ENCODE measurements around the gene WASF2. TPM values are rescaled to one million over a fixed set of nuclear protein-coding genes. Genes with fewer than 3 reads are reported as not detected.
"Not testable (repeated sequence)": the region's sequence is repeated elsewhere in the genome, so short reads cannot be mapped to it uniquely, and the experiment has no call there.

WASF2 gene
- total RNA-seq, 1 donor from 2014 or later: 40.3 TPM

DNA sequence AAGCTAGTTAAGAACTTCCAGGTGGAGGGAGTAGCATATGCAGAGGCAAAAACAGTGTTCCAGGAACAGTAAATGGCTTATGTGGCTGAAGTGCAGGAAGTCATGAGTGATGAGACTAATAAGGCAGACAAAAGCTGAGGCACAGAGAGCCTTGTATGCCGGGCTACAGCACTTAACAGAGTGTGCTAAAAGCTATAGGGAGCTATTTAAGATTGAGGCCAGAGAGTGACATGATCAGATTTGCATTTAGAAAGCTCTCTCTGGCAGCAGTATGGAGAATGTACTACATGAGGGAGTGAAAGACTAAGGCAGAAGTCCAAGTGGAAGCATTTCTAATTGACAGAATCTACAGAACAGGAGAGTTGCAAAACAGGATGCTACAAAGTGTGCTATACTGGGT is 38.6 kb downstream of the WASF2 start:
- DNase-seq: peak; percentile 39

DNA sequence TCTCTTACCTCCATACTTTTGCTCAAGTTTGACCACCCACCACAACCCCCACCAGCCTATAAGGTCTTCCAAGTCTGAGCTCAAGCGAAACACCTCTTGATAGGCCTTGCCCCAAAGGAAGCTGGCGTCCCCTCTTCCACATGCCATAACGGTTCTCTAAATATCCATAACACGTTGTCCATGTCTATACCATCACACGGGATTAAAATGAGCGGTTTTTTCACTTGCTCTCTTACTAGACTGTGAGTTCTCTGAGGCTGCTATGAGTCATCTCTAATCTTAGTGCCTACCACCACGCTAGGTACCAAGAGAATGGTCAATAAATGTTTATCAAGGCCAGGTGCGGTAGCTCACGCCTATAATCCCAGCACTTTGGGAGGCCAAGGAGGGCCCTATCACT is 41.0 kb downstream of the WASF2 start:
- no peak for DNase-seq

DNA sequence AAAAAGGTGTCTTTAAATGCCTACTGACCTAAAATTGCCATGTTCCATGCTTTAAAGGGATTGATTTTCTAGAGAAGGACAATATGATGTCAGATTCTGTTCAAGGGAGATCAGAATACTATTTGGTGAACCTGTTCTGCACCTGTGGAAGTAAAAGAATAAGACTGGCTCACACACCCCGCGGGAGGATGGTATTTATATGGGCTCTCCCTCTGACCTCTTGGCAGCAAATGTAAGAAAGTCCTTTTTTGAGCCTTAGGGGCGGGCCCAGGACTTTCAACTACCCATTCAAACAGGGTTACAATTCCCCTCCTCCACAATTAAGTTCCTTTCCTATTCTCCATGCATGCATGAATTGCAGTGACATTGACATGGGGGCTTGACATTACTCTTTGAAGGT is 42.1 kb downstream of the WASF2 start:
- DNase-seq: no peak

DNA sequence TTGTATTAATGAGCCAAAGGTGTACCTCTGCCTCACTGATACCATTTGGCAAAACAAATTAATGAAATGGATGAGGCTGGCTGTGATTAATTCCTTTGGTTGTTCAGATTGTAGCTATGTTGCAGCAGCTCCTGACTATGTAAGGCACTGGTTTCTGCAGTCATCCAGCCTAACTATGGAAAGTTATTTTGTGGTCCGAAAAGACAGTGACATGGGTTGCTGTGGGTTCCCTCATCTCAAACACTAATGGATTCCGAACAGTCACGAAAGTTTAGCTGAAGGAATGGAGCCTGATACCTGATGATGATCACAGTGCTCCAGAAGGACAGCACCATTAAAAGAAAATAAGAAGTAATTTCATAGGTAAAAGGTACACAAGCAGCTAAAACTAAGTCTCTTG is 42.6 kb downstream of the WASF2 start:
- no peak for DNase-seq

DNA sequence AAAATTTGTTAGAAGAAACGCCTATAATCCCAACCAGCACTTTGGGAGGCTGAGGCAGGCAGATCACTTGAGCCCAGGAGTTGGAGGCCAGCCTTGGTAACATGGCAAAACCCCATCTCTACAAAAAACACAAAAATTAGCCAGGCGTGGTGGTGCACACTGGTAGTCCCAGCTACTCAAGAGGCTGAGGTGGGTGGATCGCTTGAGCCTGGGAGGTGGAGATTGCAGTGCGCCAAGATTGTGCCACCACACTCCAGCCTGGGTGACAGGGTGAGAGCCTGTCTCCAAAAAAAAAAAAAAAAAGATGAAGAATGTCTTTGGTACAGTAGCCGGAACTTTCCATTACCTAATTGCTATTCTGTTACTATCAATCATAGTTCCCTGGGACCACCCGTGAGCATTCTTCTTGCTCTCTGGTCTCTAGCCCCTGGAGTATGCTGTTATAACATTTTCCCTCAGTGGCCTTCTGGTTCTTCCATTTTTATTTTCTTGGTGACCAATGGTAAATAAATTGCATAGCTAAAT is 43.4 kb downstream of the WASF2 start:
- no peak for DNase-seq

DNA sequence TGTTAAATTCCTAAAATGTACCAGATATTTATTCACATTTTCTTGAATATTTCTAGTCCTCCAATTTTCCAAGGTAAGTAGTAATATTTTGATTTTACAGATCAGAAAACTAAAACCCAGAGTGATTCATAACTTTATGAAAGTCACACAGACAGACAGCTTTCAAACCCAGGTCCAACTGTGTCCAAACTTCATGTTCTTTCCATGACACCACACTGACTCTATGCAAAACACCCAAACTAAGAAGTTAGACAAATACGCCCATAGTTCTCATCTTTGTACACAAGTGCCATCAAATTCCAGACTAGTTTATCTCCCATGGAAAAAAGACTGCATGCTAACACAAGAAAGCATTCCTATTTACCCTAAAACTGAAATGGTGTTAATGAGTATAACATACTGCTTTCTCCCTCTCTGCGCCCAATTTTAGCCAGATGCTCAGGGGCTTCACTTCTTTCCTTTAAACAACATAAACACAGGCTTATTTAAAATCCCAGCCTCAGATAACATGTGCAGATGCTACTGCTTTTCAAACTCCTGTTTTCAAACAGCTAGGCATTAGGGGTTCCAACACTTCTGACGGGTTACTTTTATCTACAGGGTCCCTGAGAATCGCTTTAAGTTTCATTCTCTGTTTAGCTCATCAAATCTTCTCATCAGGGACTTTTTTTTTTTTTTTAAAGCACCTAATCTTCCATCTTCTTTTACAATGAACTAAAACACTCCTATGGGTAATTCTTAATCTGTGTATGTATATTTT is 44.6 kb downstream of the WASF2 start:
- DNase-seq: peak; percentile 44

DNA sequence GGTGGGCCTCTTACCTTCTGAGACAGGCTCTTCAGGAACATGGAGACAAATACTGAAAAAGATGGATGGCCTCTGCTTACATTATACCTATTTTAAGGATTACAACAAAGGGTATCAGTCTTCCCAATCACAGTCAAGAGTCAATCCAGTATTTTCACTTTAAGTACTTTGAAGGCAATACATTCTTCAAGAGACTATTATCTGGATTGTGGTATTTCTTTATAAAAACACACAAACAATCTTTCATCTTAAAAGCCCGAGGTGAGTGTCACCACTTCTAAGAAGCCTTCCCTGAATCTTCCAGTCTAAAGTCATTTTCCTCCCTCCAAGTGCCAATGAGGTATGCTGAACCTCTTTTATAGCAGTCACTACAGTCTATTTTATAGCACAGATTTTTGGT is 45.3 kb downstream of the WASF2 start:
- DNase-seq: no peak

DNA sequence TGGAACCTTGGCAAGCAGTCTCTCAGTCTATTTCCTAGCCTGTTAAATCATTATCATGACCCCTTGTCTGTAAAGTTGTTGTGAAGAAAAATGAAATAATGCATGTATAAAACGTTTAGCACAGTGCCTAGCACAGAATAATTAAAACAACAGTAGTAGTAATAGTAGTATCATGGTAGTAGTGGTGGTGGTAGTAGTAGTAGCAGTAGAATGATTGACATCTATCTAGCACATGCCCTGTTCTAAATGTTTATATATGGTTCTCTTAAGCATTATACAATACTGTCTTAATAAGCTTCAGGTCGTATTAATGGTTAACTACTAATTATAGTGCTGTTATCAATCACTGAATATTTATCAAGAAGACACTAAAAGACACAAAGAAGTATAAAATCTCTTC is 50.8 kb downstream of the WASF2 start:
- no peak for DNase-seq

DNA sequence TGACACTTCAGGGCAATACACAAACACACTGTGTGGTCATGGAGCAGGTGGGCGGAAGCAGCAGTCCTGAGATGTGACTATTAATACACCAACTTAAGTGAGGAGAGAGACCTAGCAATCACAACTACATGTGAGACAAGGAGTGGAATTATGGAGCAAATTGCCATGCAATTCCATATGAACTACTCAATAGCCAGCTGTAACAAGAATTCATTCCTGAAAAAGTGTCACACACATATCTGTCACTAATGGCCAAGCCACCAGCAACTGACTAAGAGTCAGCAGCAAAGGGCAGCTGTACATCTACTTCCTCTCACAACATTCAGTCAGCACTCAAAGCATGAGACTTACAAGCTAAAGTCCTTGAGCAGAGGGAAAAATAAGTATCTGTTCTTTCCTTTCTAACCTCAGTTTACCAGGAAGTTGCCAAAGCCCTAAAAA is 51.3 kb downstream of the WASF2 start:
- peak; percentile 65 for DNase-seq

DNA sequence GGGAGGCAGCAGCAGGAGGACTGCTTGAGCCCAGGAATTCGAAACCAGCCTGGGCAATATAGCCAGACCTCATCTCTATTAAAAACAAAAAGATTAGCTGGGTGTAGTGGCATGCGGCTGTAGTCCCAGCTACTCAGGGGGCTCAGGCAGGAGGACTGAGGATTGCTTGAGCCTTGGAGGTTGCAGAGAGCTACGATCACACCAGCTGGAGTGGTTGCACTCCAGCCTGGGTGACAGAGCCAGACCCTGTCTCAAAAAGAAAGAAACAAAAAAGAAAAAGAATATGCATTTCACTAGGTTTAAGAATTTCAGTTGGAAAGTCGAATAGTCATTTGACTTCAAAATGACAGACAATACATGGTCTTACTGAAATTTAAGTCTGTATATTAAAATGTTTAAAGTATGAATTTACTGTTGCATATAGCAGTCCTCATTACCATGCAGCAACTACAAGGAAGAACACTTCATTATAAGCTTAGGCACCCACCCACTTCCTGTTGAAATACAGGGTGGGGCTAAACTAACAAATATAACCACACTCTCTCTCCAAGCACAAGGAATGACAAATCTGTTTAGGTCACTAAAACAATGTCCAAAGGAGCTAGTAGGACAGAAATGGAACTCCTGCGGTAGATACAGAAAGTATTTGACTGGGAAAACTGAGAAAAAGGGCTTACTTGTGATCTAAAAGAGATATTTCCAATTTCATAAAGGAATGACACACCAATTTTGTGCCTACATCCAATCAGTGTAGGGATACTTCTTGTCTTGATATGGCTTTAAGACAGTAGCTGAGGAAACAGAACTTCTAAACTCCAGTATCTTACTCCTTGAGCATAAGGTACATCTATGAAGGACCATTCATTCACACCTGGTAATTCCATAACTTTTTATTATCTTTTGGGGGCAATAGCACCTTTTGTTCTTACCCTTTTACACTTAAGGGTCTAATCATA is 53.5 kb downstream of the WASF2 start:
- peak; percentile 54 for DNase-seq

DNA sequence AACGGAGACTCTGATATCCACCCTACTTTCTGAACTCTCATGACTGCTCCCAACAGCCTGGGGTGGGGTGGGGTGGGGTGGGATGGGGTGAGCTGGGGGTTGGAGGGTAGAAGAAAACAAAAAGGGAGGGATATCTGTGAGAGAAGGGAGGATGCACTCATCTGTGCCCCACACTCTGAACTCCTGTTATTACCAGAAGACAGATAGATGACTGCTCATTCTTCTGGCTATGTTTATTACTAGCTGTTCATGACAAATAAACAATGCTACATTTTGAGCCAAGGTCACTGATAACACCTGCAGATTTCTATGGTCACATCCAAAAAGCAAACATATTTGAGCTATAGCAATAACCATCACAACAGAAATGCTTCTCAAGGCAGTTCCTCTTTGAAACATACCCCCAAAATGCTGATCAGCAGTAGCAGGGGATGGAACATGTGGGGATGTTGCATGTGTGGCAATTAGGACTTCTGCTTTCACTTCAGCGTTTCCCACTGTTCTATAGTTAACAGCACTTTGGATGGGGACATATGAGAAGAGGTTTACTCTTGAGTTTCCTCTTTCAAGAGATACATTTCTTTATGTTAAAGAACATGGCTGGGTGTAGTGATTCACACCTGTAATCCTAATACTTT is 54.3 kb downstream of the WASF2 start:
- DNase-seq: no peak

DNA sequence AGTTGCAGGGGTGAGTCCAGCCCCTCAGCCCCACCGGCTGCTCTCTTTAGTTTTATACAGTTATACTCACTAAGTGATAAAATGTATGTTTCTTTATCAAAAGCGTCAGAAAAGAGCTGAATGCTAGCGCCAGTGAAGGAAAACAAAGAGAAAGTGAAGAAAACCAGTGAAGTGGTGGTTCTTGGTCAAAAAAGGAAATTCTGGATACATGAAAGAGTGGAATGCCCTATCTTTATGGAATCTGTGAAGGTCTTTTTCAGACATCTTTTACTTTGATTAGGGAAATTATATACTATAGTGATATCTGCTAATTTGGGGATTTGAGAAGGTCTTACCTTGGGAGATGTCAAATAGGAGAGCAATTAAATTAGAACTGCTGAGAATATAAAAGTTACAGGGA is 56.3 kb downstream of the WASF2 start:
- no peak for DNase-seq

DNA sequence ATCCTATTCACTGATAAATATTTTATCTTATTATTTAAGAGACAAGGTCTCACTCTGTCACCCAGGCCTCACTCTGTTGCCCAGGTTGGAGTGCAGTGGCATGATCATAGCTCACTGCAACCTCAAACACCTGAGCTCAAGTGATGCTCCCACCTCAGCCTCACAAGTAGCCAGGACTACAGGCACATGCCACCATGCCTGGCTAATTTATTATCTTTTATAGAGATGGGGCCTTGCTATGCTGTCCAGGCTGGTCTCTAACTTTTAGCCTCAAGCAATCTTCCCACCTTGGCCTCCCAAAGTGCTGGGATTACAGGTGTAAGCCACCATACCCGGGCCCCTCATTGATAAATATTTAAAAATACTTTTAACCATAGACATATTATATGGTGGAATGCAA is 57.2 kb downstream of the WASF2 start:
- not testable (repeated sequence) for DNase-seq

DNA sequence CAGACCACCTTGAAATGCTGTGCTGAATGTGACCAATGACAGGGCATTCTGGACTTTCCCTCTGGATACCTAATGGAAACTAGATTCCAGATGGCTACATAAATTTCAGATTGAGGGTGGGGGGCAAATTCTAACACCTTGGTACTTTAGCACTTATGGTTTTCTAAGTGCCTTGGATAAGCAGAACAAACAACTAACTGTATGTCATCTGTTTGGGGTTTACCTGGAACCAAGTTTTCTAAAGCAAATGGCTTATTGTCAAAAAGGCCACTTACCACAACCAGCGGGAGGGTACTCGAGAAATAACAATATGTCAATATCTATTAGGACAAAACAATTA is 58.4 kb downstream of the WASF2 start:
- no peak for DNase-seq

DNA sequence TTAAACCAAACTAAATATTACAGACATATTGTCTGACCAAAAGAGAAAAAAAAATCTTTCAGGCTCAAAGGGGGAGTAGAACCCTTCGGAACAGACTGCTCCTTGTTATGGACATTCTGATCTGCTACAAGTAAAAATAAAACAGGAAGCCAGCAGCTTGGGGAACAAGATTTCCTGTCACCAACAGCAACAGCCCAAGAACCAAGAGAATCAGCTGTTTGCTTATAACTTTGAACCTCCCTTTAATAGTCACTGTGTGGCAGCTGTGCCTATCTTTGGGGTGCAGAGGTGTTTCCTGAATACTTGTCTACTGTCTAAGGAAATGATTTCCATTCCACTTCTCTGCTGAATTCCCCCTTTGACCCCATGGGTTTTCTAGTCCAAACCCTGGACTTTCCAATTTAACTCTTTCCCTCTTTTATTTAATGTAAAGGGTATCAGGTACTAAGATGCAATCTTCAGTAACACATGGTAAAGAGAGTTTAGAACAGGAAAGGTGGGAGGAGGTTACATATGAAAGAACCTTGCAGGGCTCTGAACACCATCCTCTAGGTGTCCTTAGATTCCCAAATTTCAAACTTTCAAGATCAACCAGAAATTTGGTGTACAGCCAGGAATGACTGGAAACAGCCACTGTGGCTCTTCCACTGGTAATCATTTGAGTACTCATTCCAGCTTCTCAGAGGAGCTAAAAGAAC is 58.9 kb downstream of the WASF2 start:
- peak; percentile 65 for DNase-seq

DNA sequence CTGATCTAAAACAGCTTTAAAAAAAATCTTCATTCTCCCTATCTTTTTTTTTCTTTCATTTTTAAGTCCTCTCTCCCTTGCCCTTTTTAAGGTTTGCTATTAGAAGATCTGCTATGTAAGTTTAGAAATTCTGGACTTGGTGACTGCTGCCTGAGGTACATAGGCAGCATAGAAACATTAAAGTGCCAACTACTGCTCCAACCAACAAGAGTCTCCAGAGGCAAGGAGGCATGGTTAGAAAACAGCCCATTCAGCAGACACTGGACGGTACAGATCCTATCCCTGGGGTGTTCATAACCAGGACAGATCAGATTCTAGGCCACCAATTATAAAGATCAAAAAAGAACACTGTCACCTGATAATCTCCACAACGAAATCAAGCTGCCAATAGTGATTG is 60.9 kb downstream of the WASF2 start:
- no peak for DNase-seq

DNA sequence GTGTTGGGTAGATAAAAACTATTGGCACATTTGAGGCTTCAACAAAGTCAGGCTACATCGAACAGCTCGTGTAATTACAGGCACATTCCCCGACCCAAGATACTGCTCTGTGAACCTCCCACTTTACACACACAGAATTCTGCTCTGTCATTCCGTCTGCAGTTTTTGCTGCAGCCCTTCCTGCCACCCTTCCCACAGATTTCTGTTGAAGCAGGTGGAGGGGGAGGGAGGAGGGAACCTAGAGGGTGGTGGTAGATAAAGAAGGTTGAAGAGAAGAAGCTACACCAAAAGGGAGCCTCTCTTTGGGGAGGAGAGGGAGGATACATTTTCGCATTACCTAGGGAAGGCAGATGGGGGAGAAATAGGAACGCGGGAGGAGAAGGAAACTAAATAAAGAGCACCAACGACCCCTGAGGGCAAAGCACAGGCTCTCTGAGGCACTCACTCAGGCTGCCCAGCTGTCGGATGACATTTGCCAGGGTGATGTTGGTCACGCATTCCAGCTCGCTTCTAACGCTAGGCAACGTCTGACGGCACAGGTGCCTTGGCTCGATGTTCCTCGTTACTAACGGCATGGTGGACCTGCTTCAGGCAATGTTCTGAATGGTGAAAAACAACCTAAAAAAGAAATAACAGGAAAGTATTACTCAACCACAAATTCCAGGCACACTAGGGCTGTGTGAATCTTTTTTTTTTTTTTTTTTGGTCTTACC is 61.5 kb downstream of the WASF2 start:
- DNase-seq: peak; percentile 83

DNA sequence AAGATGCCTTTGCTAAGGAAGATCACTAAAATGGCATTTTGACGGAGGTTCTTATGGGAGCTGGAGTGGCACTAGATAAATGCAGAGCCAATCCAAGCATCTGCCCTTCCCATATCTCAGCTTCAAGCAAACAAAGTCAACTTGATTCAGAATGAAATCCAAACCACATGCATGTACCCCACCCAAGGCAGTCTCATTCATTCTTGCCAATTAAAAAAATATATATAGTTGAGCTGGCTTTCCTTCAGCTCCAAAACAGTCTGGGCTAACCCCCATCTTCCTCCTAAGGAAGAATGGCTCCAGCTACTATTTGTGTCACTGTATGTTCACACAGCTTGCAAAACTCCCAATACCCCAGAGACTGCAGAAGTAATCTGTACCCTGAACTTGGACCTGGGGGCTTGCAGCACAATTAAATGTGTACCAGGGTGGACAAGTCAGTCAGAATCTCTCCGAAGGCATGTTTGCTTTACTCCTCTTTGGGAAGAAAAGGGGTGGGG is 62.1 kb downstream of the WASF2 start:
- DNase-seq: no peak

DNA sequence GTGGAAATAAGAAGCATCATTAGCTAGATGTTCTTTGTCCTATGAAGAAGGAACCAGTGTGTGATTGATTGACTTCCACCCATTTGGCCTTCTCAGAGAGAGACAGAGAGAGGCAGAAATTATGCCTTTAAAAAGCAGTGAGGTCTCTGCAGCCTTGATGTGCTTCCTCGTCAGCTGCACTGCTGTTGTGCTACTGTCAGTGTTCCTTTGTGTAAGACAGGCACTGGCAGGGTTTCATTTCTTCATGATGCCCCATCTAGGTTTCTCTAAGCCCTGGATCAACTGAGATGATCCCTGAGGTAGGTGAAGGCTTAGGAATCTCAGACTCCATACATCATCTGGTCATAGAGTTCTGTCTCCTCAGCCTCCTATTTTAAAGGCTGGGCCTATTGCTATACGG is 62.6 kb downstream of the WASF2 start:
- DNase-seq: no peak

DNA sequence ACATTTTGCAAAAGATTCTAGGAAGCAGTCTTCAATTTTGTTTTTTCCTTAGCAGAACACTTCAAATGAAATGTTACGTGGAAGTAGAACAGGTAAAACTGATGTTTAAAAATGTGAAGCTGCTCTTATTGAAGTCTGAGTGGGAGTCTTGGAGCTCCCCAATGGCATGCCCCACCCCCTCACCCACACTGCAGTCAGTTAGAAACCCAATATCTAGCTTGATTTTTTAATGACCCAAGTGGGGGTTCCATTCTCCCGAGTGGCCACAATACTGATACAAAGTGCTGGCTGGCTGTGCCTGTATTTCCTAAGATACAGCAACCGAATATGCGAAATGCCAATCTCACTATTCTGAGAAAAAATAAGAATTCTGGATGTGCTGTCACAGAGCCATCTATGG is 66.3 kb downstream of the WASF2 start:
- DNase-seq: no peak

Measured in tongue (tissue), 2 donors.